NCI-H2107 treated with DMSO at 0.1 percent for 48 hours (cell line): ENCODE measurements around the gene AOC3.
"Not testable (repeated sequence)": the region's sequence is repeated elsewhere in the genome, so short reads cannot be mapped to it uniquely, and the experiment has no call there.

Experiments used
- DNase-seq: peaks from one replicate; lab custom pipeline; 2025; ENCODE audit not compliant: unreplicated experiment; lab: John Stamatoyannopoulos, UW

The AOC3 gene

GRCh38 chr17:42889809-42890208 is 38.8 kb downstream of the AOC3 start:
- DNase-seq = no peak

DNA sequence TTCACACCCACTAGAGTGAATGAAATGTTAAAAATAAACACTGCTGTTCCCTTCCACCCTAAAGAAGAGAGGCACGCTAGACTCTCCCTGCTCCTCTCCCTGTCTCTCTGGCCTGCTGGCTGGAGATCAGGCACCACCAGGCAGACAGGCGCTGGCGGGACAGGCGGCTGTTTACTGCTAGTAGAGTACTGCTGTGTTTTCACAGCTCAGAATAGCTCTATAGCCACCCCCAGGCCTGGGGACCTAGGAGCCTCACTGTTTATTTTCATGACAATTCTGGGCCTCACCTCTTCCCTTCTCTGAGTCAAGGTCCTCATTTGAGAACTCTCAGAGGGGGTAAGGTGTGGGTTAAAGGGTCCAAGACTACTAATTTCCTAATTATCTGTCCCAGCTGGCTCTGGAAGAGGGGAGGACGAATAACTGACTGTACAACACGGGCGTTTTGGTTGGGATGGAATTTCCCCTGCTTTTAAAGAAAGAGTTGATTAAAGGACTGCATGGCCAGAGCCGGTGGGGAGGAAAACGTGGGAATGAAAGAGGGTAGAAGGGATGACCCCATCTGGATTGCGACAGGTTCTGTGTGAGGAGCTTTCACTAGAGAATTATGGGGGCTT is 40.6 kb downstream of the AOC3 start:
- no peak for DNase-seq

- no peak for DNase-seq
Observed at GRCh38 chr17:42893359-42893758, 42.4 kb downstream of the AOC3 start.

DNA sequence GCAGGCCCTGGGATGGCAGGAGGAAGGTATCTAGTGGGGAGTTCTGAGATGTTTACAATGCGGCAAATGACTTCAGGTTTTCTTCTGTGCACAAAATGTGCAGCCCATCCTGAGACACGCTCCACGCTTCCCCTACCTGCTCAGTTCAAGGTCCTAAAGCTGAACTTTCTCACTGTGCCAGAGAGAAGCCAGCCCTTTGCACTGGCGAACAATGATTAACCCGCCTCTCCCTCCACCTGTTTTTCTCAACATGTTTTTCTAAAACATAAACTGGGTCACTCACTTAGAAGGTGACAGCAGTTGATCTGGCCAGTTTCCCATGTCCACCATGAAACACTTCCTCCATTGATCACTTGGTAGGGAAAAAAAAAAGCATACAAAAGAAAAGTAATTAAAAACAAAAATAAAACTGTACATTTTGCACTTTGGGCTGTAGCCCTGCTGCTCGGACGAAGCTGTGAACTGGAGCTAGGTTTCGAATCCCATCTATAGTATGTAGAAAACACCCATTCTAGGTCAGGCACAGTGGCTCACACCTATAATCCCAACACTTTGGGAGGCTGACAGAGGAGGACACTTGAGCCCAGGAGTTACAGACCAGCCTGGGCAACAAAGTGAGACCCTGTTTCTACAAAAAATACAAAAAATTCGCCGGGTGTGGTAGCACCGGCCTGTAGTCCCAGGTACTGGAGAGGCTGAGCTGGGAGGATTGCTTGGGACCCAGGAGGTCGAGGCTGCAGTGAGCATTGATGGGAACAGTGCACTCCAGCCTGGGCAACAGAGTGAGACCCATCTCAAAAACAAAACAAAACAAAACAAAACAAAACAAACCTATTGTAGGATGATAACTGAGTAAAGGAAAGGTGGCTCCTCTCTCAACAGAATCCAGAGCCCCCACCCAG is 43.5 kb downstream of the AOC3 start:
- no peak for DNase-seq

DNA sequence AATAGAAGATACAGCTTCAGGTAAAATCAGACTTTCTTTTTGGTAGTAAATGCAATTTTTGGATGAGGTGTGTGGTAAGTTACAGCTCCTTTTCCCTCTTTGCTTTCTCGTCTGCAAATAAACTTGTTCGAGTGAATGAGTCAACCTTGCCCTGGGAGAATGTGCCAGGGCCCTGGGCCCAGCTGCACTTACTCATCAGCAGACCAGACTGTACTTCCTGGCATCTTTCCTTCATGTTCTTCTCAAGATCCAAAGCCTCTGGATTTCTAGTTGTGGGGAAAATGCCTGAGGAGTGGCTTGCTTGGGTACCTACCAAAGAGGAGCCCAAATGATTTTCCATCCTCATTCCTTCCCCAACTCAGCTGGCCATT is 44.2 kb downstream of the AOC3 start:
- no peak for DNase-seq

GRCh38 chr17:42898147-42898811 is 47.3 kb downstream of the AOC3 start:
- DNase-seq = no peak

- DNase-seq = not testable (repeated sequence)
Observed at GRCh38 chr17:42899981-42900380, 49.0 kb downstream of the AOC3 start.

DNA sequence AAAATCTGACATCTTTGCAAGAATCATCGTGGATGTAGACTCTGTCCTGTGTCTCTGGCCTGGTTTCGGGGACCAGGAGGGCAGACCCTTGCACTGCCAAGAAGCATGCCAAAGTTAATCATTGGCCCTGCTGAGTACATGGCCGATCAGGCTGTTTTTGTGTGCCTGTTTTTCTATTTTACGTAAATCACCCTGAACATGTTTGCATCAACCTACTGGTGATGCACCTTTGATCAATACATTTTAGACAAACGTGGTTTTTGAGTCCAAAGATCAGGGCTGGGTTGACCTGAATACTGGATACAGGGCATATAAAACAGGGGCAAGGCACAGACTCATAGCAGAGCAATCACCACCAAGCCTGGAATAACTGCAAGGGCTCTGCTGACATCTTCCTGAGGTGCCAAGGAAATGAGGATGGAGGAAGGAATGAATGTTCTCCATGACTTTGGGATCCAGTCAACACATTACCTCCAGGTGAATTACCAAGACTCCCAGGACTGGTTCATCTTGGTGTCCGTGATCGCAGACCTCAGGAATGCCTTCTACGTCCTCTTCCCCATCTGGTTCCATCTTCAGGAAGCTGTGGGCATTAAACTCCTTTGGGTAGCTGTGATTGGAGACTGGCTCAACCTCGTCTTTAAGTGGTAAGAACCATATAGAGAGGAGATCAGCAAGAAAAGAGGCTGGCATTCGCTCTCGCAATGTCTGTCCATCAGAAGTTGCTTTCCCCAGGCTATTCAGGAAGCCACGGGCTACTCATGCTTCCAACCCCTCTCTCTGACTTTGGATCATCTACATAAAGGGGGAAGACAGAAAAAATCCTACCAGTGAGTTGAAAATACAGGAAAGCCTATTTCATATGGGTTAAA is 49.7 kb downstream of the AOC3 start, which contains the start of gene G6PC1:
Gene G6PC1, plus strand, starts transcription at position 340 of the 872 bp plus-strand sequence. Its CDS starts 78 bp downstream, at position 418.
- DNase-seq = no peak

DNA sequence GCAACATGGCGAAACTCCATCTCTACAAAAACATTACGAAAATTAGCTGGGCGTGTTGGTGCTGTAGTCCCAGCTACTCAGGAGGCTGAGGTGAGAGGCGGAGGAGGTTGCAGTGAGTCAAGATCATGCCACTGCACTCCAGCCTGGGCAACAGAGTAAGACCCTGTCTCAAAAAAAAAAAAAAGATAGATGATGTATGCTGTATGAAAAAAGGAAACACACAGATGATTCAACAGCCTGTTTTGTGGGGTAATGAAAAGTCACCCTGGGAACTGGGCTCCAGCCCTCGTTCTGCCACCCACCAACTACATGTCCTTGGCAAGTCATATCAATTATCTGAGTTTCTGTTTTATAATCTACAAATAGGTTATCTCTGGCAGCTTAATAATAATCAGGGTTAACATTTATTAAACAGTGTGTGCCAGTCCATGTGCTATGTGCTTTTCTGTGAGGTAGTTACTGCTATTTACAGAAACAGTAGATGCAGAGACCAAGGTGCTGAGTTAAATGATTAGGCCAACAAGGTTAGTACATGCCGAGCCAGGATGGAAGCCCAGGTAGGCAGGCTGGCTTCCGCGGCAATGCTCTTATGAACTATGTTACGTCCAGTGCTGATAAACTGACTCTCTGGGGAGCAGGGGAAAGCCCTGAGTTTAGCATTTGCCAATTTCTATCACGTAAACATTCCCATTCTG is 50.7 kb downstream of the AOC3 start:
- no peak for DNase-seq

DNA sequence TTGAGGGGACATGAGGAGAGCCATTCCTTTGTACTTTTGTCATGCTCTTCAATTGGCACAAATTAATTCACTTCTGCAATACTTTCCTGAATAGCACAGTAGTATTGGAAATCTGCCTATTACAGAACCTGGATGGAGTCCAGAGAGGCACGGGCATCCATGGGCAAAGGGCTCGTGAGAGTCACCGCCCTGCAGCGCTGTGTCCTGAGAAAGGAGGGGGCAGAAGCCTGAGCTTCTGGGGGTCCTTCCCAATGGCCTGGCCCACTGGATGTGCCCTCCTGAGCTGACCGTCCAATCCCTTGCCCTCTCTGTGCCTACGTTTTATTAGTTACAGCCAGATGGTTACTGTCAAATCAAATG is 53.1 kb downstream of the AOC3 start:
- DNase-seq = no peak

DNA sequence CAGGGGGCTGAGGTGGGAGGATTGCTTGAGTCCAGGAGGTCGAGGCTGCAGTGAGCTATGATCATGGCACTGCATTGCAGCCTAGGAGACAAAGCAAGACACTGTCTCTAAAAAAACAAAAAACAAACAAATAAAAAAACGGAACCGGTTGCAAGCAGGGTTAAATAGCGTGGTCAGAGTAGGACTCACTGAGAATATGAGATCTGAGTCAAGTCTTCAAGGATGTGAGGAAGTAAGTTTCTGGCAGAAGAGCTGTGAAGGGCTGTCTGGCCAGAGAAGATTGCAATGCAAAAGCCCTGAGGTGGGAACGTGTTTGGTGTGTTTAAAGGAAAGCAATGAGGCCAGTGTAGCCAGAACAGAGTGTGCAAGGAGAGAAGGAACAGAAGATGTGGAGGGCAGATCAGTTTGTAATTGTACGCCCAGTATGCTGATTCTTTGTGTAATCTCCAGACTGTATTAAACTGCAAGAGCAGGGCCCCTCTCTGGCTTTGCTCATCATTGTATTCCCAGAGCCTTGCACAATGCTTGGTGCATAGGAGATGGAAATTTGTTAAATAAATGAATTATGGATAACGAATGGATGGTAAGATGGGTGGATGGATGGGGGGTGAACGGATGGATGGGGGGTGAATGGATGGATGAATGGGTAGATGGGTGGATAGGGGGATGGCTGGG is 55.9 kb downstream of the AOC3 start:
- DNase-seq = no peak
